GM12865 (cell line): ENCODE results near the gene SDS.
A peak's percentile ranks its signal among the peaks of the same experiment; 100 is the strongest.
"Not testable (repeated sequence)": the region's sequence is repeated elsewhere in the genome, so short reads cannot be mapped to it uniquely, and the experiment has no call there.

ENCODE experiments used
- DNase-seq: peaks from one replicate; pipeline ENCODE4 v3.0.0; 2010; ENCODE audit warnings: low read depth
- H3K4me3 ChIP-seq: 2 replicates; pipeline ENCODE4 v1.5.1; 2011; ENCODE audit warnings: mild to moderate bottlenecking, low read depth, low read length, control low read depth
- TF ChIP-seq, protein P1 (sequence below): IDR thresholded peaks from 2 replicates; pipeline ENCODE4 v1.5.1; 2011; ENCODE audit warnings: low read length, control low read depth, low read depth, inconsistent platforms; ENCODE audit not compliant: insufficient read depth; ENCODE audit errors: missing control alignments

Gene SDS

DNA sequence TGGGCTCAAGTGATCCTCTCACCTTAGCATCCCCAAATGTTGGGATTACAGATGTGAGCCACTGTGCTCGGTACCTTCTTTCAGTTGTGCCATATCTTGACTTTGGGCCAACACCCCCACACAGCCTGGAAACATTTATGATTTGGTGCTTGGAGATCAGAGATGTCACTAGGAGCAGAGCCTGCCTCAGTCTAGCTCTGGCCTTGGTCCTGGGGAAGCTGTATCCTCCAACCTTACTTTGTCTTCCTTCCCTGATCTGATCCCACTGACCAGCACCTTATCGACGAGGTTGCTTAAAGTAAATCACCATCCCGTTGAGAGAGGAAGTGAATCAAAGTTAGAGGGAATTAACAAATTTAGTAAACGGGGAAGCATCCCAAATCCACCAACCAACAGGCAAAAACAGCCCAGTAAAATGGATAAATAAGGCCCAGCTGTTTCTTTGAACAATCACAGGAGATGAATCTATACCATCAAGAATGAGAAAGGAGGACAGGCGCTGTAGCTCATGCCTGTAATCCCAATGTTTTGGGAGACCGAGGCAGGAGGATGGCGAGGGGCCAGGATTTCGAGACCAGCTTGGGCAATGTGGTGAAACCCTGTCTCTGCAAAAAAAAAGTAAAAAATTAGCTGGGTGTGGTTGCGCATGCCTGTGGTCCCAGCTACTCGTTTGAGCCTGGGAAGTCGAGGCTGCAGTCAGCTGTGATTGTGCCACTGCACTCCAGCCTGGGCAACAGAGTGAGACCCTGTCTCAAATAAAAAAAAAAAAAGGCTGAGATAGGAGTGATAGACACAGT is 41.9 kb downstream of the SDS start:
- no peak for DNase-seq
- H3K4me3 ChIP-seq: no peak overlapping the region
- TF ChIP-seq, protein P1, sequence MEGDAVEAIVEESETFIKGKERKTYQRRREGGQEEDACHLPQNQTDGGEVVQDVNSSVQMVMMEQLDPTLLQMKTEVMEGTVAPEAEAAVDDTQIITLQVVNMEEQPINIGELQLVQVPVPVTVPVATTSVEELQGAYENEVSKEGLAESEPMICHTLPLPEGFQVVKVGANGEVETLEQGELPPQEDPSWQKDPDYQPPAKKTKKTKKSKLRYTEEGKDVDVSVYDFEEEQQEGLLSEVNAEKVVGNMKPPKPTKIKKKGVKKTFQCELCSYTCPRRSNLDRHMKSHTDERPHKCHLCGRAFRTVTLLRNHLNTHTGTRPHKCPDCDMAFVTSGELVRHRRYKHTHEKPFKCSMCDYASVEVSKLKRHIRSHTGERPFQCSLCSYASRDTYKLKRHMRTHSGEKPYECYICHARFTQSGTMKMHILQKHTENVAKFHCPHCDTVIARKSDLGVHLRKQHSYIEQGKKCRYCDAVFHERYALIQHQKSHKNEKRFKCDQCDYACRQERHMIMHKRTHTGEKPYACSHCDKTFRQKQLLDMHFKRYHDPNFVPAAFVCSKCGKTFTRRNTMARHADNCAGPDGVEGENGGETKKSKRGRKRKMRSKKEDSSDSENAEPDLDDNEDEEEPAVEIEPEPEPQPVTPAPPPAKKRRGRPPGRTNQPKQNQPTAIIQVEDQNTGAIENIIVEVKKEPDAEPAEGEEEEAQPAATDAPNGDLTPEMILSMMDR: no peak

DNA sequence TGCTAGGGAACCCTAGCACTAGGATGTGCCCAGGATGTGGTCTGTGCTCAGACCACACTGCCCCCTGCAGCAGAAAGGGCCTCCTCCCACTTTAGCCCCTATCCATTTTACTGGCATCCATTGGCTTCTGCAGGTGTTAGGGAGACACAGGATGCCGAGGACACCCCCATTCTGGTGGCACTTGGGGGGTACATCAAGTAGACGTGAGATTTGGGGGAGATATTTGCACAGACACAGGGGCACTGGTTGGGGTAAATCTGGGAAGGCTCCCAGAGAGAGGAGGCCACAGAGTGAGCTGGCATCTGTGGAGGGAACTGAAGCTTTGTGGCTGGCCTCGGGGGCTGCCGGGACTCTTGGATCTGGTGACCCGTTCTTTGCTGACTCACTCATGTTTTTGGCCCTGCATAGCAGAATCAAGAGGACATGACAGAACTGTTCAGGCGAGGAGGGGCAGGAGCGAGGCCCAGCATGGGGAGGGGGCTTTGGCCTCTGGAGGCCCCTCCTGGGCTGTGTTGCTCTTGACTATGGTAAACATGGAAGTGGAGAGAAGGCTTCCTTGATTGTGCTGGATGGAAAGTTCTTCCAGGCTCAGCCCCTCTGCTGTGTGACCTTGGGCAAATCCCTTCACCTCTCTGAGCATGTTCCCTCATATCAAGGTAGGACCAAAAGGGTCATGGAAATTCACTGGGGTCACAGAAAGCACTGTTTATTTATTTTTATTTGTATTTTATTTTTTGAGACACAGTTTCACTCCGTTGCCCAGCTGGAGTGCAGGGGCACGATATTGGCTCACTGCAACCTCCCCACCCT is 43.5 kb downstream of the SDS start:
- DNase-seq: no peak
- TF ChIP-seq, protein P1: no peak
- H3K4me3 ChIP-seq: no peak overlapping the region

DNA sequence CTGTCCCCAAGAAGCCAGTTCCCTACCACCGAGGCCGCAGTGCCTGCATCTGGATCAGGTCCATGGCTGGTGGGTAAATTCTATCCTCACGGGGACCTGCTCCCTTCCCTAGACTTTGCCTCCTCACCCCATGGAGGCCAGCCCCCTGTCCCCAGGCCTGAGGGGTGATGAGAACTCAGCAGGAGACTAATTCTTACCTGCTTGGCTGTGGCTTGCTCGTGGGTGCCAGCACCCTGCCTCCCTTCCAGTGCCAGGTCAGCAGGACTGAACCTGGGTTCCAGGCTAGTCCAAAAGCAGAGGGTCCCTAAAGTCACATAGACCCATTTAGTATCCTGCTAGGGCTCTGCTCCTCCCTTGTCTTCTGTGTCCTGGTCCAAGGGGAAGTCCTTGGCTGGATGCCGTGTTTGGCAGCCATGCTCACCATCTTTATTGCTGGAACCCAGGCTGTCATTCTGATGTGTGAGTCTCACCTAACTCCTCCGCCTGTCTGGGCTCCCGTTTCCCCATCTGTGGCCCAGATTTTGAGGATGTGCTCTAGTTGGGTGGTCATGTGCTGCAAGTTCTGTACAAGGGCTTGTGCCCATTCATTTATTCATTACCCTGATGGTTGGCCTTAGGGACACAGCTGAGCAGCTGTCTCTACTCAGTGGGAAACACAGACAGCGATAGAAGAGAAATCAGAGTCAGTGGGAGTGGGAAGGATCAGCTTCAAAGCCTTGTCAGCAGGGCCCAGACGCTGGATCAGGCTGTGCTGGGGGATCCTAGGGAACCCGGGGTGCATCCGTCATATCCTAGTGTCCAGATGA is 44.4 kb downstream of the SDS start:
- TF ChIP-seq, protein P1: no peak
- peak overlapping the region; percentile 90 for H3K4me3 ChIP-seq
- no peak for DNase-seq

DNA sequence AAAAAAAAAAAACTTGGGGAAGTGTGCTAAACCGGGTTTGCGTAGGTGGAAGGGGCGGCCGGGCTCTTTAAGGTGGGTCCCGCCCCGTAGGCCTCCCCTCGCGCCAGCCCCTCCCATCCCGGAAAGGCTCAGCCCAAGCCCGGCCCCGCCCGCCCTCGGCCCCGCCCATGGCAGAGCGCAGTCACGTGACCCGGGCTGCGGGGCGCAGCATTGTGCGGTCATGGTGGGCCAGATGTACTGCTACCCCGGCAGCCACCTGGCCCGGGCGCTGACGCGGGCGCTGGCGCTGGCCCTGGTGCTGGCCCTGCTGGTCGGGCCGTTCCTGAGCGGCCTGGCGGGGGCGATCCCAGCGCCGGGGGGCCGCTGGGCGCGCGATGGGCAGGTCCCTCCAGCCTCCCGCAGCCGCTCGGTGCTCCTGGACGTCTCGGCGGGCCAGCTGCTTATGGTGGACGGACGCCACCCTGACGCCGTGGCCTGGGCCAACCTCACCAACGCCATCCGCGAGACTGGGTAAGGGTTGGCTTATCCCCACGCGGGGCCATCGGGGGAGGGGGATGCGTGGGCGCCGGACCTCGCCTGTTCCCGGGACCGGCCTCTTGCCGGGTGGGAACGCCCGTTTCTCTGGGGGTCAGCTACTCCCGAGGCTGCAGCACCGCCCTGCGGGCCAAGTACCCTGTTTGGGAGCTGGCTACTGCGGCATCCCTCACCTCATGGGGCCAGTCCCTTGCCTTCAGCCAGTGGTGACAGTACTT is 45.1 kb downstream of the SDS start, which contains the start of gene PLBD2:
Gene PLBD2, plus strand, starts transcription at position 207 of the 752 bp plus-strand sequence. Its CDS starts 14 bp downstream, at position 221.
- TF ChIP-seq, protein P1: no peak
- peak; percentile 96 for DNase-seq

GRCh38 chr12:113354192-113354591 is 49.5 kb downstream of the SDS start:
- not testable (repeated sequence) for H3K4me3 ChIP-seq, DNase-seq

More for the DNA sequence above, 45.1 kb downstream of the SDS start, which contains the start of gene PLBD2:
- H3K4me3 ChIP-seq: peak within 1 kb of the TSS; percentile 90

GRCh38 chr12:113351089-113351488 is 52.6 kb downstream of the SDS start:
- no peak for DNase-seq
- no peak overlapping the region for H3K4me3 ChIP-seq
- TF ChIP-seq, protein P1: no peak
